ENCODE measurements around the gene LDLR. TPM values are rescaled to one million over a fixed set of nuclear protein-coding genes. Genes with fewer than 3 reads are reported as not detected.
"Not testable (repeated sequence)": the region's sequence is repeated elsewhere in the genome, so short reads cannot be mapped to it uniquely, and the experiment has no call there.

The LDLR gene
- total and polyA plus RNA-seq, 2 of the 4 experiments (the other 2 are of a cell fraction) = 45.2 to 53.8 TPM

DNA sequence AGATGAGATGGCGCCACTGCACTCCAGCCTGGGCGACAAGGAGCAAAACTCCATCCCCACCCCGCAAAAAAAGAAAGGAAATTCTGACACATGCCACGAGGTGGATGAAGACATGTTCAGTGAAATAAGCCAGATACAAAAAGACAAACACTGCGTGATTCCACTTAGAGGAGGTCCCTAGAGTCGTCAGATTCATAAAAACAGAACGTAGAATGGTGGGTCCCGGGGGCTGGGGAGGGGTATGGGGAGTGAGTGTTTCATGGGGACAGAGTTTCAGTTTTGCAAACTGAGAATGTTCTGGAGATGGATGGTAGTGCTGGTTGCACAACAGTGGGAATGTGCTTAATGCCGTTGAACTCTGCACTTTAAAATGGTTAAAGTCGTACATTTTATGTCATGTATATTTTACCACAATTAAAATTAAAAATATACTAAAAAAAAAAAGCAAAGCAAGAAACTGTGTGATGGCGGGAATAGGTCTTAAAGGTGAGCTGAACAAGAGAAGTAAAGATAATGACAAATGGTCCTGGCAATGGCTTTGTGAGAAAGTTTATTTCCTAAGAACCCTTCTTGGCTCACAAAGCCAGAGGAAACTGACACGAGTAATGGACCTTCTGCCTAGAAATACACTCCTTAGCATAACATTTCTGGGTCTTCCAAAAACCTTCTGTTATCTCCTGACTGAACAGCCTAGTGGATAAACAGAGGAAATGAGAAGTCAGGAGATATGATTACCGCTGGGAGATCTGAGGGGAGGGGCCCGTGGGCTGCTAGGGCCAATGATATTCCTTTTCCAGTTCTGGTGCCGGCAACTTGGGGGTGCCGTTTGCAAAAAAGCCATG lies 70.6 kb downstream of the LDLR start:
- peaks cover 8% of the 10 kb centered on the region; the same call in 1 of the 2 replicates for H3K9me1 ChIP-seq (ENCODE audit: insufficient read depth, low read length)
- 13% methylated on average over 2 of the region's 16 CpGs; no CpG with 5 or more reads in 1 of the 2 experiments for WGBS, 2 experiments (ENCODE audit: extremely low coverage in 2 of 2, insufficient read length in 1 of 2)
- H2BK5ac ChIP-seq (ENCODE audit: low read depth, low read length, poor library complexity, severe bottlenecking) = peak overlapping the region; percentile 93
- peak overlapping the region; percentile 20; the same call in 1 of the 2 replicates for H2BK20ac ChIP-seq (ENCODE audit: low read depth, low read length)
- DNase-seq (peak; percentile 73), ATAC-seq (ENCODE audit: low read depth) (peak; percentile 31)
- no TSS peak for BruUV-seq (replicated peaks)
- peak overlapping the region; percentile 31; the same call in 1 of the 2 replicates for H3K4ac ChIP-seq (ENCODE audit: low read depth, low read length)
- peak overlapping the region in 1 of 2 experiments; percentile 82; a peak in 2 of 4 replicates for H4K8ac ChIP-seq (ENCODE audit: low read depth in 2 of 2, low read length in 2 of 2)
- H3K4me3 ChIP-seq (ENCODE audit: insufficient read depth, low read depth, low read length) = no peak overlapping the region
- H3K14ac ChIP-seq (replicated peaks; ENCODE audit: low read depth, low read length) = peak overlapping the region; percentile 80
- H3K56ac ChIP-seq (ENCODE audit: extremely low read depth, insufficient read depth, low read length) = peak overlapping the region; percentile 9; the same call in 1 of the 2 replicates
- H3K23ac ChIP-seq (ENCODE audit: low read depth, low read length) = peak overlapping the region; percentile 77; the same call in 1 of the 2 replicates
- peak overlapping the region; percentile 4 for H2AFZ ChIP-seq (replicated peaks; ENCODE audit: low read length, poor library complexity)
- in situ Hi-C loops (cut with MboI; ENCODE audit: low sequenced_read_pairs) (no loop called here), intact Hi-C loops (cut with micrococcal nuclease) (no loop called here), dilution Hi-C loops (cut with HindIII; ENCODE audit: low sequenced_read_pairs, unreplicated experiment) (no loop called here)
- H2BK15ac ChIP-seq (ENCODE audit: low read depth, low read length) = no peak overlapping the region
- ChIA-PET CTCF (interaction anchor here (0.6 to 0.7 kb wide), 3 partner anchors 18 to 44 kb away, joined by 3 to 4 read pairs (median 3); no protein-coding TSS in a partner anchor), POLR2A (ENCODE audit: unreplicated experiment) (no interaction called here)
- H2BK120ac ChIP-seq (ENCODE audit: low read depth, low read length) = peak overlapping the region; percentile 82
- peak overlapping the region; percentile 86 for H3K4me2 ChIP-seq (ENCODE audit: low read depth, low read length)
- H4K20me1 ChIP-seq (ENCODE audit: insufficient read depth, low read length) = no peaks in the 10 kb centered on the region
- peak overlapping the region; percentile 60 for H2AK9ac ChIP-seq (replicated peaks; ENCODE audit: low read depth, low read length, poor library complexity)
- peak overlapping the region; percentile 81 for H4K5ac ChIP-seq (ENCODE audit: low read depth, low read length)
- peaks cover 2 to 20% of the 10 kb centered on the region in 2 experiments; a peak in 2 of 4 replicates for H3K79me1 ChIP-seq (ENCODE audit: low read depth in 1 of 2, low read length in 2 of 2)
- H3K27ac ChIP-seq (ENCODE audit: insufficient read depth, low read length) = peak overlapping the region; percentile 78
- peak overlapping the region; percentile 27; the same call in 1 of the 2 replicates for H3K9ac ChIP-seq (ENCODE audit: low read depth, low read length)
- H2AK5ac ChIP-seq (ENCODE audit: low read depth, low read length) = peak overlapping the region; percentile 15; the same call in 1 of the 2 replicates
- H3K9me3 ChIP-seq (ENCODE audit: control insufficient read depth, insufficient read depth, low read length) = no peaks in the 10 kb centered on the region; the same call in 1 of the 2 replicates
- H3K4me1 ChIP-seq (ENCODE audit: control insufficient read depth, insufficient read depth, low read length) = peaks cover 13% of the 10 kb centered on the region
- no peaks in the 10 kb centered on the region for H3K27me3 ChIP-seq (ENCODE audit: control insufficient read depth, insufficient read depth, low read length)
- H3K18ac ChIP-seq (ENCODE audit: low read depth, low read length) = peak overlapping the region; percentile 93
- H3K36me3 ChIP-seq (ENCODE audit: control insufficient read depth, insufficient read depth, low read length) = peaks cover 10% of the 10 kb centered on the region
- no peak overlapping the region; the same call in 1 of the 2 replicates for H4K91ac ChIP-seq (ENCODE audit: insufficient read depth, low read depth, low read length)
- peak; percentile 88 for TF ChIP-seq CEBPB (IDR thresholded peaks at IDR 0.05; ENCODE audit: low read depth, low read length)
- no peak for TF ChIP-seq MAZ (IDR thresholded peaks at IDR 0.05; ENCODE audit: borderline replicate concordance, low read depth, low read length)
- peak; percentile 39 for TF ChIP-seq USF2 (IDR thresholded peaks at IDR 0.05; ENCODE audit: low read depth, low read length)

- H3K9ac ChIP-seq (ENCODE audit: low read depth, low read length); H3K4me2 ChIP-seq (ENCODE audit: low read depth, low read length); H2BK120ac ChIP-seq (ENCODE audit: low read depth, low read length); DNase-seq; H3K56ac ChIP-seq (ENCODE audit: extremely low read depth, insufficient read depth, low read length); H2BK5ac ChIP-seq (ENCODE audit: low read depth, low read length, poor library complexity, severe bottlenecking); intact Hi-C loops (cut with micrococcal nuclease); POLR2A ChIA-PET (ENCODE audit: unreplicated experiment); H3K9me3 ChIP-seq (ENCODE audit: control insufficient read depth, insufficient read depth, low read length); BruUV-seq (replicated peaks); H2BK20ac ChIP-seq (ENCODE audit: low read depth, low read length); H3K4me3 ChIP-seq (ENCODE audit: insufficient read depth, low read depth, low read length); dilution Hi-C loops (cut with HindIII; ENCODE audit: low sequenced_read_pairs, unreplicated experiment); H3K4ac ChIP-seq (ENCODE audit: low read depth, low read length); H4K8ac ChIP-seq (ENCODE audit: low read depth in 2 of 2, low read length in 2 of 2); in situ Hi-C loops (cut with MboI; ENCODE audit: low sequenced_read_pairs); H4K20me1 ChIP-seq (ENCODE audit: insufficient read depth, low read length); H3K27me3 ChIP-seq (ENCODE audit: control insufficient read depth, insufficient read depth, low read length); H3K18ac ChIP-seq (ENCODE audit: low read depth, low read length); ATAC-seq (ENCODE audit: low read depth); H2BK15ac ChIP-seq (ENCODE audit: low read depth, low read length); H4K91ac ChIP-seq (ENCODE audit: insufficient read depth, low read depth, low read length); H3K14ac ChIP-seq (replicated peaks; ENCODE audit: low read depth, low read length); H2AFZ ChIP-seq (replicated peaks; ENCODE audit: low read length, poor library complexity); H4K5ac ChIP-seq (ENCODE audit: low read depth, low read length); H2AK5ac ChIP-seq (ENCODE audit: low read depth, low read length); H3K9me1 ChIP-seq (ENCODE audit: insufficient read depth, low read length); H3K23ac ChIP-seq (ENCODE audit: low read depth, low read length): not testable (repeated sequence)
- CTCF ChIA-PET = interaction anchor here (0.6 to 0.7 kb wide), 3 partner anchors 17 to 43 kb away, joined by 3 to 4 read pairs (median 3); no protein-coding TSS in a partner anchor
- Histone ChIP-seq H3K36me3 (ENCODE audit: control insufficient read depth, insufficient read depth, low read length) (peaks cover 11% of the 10 kb centered on the region), H3K79me1 (ENCODE audit: low read depth in 1 of 2, low read length in 2 of 2) (peaks cover under 1 to 18% of the 10 kb centered on the region in 2 experiments; a peak in 2 of 4 replicates), H2AK9ac (replicated peaks; ENCODE audit: low read depth, low read length, poor library complexity) (peak overlapping the region; percentile 60), H3K27ac (ENCODE audit: insufficient read depth, low read length) (peak overlapping the region; percentile 23; the same call in 1 of the 2 replicates), H3K4me1 (ENCODE audit: control insufficient read depth, insufficient read depth, low read length) (peaks cover 13% of the 10 kb centered on the region)
- WGBS, 2 experiments (ENCODE audit: extremely low coverage in 2 of 2, insufficient read length in 1 of 2) = no CpG with 5 or more reads among the region's 2 CpGs
These were observed 71.1 kb downstream of the LDLR start for GRCh38 chr19:11160440-11160768.
